Hepatocyte (in vitro differentiated cells): ENCODE measurements around the gene PYCR2. TPM values are rescaled to one million over a fixed set of nuclear protein-coding genes. Genes with fewer than 3 reads are reported as not detected.
"Not testable (repeated sequence)": the region's sequence is repeated elsewhere in the genome, so short reads cannot be mapped to it uniquely, and the experiment has no call there.

Experiments used
- DNase-seq: peaks from one replicate; pipeline ENCODE4 v3.0.0-alpha.2; 2016; ENCODE audit warnings: low spot score
- H2AFZ ChIP-seq: fragments of 200-600 bp; sonication (generic); 2 replicates; pipeline ENCODE4 v1.6.0; 2016; ENCODE audit warnings: antibody characterized with exemption, mild to moderate bottlenecking
- H3K27ac ChIP-seq: fragments of 200-600 bp; sonication (generic); 2 replicates; pipeline ENCODE4 v1.5.1; 2016; ENCODE audit warnings: mild to moderate bottlenecking
- H3K27me3 ChIP-seq: fragments of 200-600 bp; sonication (generic); 2 replicates; pipeline ENCODE4 v1.6.1; 2016
- H3K36me3 ChIP-seq: fragments of 200-600 bp; sonication (generic); replicated peaks from 2 replicates; pipeline ENCODE4 v1.5.1; 2016; ENCODE audit warnings: low read depth; ENCODE audit not compliant: insufficient read depth
- H3K4me1 ChIP-seq: fragments of 200-600 bp; sonication (generic); 2 replicates; pipeline ENCODE4 v1.5.1; 2016; ENCODE audit warnings: mild to moderate bottlenecking, moderate library complexity; ENCODE audit not compliant: insufficient read depth
- H3K4me2 ChIP-seq: fragments of 200-600 bp; sonication (generic); 2 replicates; pipeline ENCODE4 v1.6.0; 2016
- H3K4me3 ChIP-seq: fragments of 200-600 bp; sonication (generic); 2 replicates; pipeline ENCODE4 v1.5.1; 2016; ENCODE audit warnings: mild to moderate bottlenecking
- H3K79me2 ChIP-seq: fragments of 200-600 bp; sonication (generic); 2 replicates; pipeline ENCODE4 v1.6.0; 2017; ENCODE audit warnings: mild to moderate bottlenecking
- H3K9me2 ChIP-seq: fragments of 200-600 bp; sonication (generic); replicated peaks from 2 replicates; pipeline ENCODE4 v1.6.0; 2017; ENCODE audit warnings: mild to moderate bottlenecking; ENCODE audit not compliant: insufficient read depth
- H3K9me3 ChIP-seq: fragments of 200-600 bp; sonication (generic); 2 replicates; pipeline ENCODE4 v1.5.1; 2016; ENCODE audit warnings: low read depth, mild to moderate bottlenecking
- H4K20me1 ChIP-seq: fragments of 200-600 bp; sonication (generic); 2 replicates; pipeline ENCODE4 v1.6.0; 2016; ENCODE audit warnings: mild to moderate bottlenecking; ENCODE audit not compliant: insufficient read depth, poor library complexity, severe bottlenecking
- EZH2 ChIP-seq: fragments of 200-600 bp; sonication (generic); IDR thresholded peaks from 2 replicates; pipeline ENCODE4 v1.6.1; 2016; ENCODE audit warnings: antibody characterized with exemption, mild to moderate bottlenecking, borderline replicate concordance
- EZH2phosphoT487 ChIP-seq: fragments of 200-600 bp; sonication (generic); IDR thresholded peaks from one replicate; pipeline ENCODE4 v1.6.1; 2018; ENCODE audit warnings: antibody characterized with exemption, mild to moderate bottlenecking, low read depth, moderate library complexity; ENCODE audit not compliant: unreplicated experiment, severe bottlenecking
- WGBS: methylation state at CpG from one replicate; pipeline ENCODE4 v1.1.6; 2016; ENCODE audit warnings: low lambda C conversion rate; ENCODE audit errors: missing lambda C conversion rate; 5-methylcytosine and 5-hydroxymethylcytosine counted together
- polyA plus RNA-seq: library from polyadenylated mRNA; unstranded; fragments of >200 nt; fragmentation: Nextera tagmentation; extraction: Ambion mirVana; gene quantifications from 2 replicates; pipeline ENCODE4 v1.2.1, GENCODE V29; 2016
- total RNA-seq: library from RNA; depleted of rRNA; stranded (reverse); fragments of >200 nt; gene quantifications from 2 replicates; pipeline ENCODE4 v1.2.3, GENCODE V29; 2014
- TF ChIP-seq, protein P1 (sequence below): fragments of 200-600 bp; sonication (generic); IDR thresholded peaks from 2 replicates; pipeline ENCODE4 v1.5.1; 2016; ENCODE audit warnings: antibody characterized with exemption, mild to moderate bottlenecking; ENCODE audit not compliant: poor library complexity

The PYCR2 gene
- total and polyA plus RNA-seq, 2 experiments from 2014 or later, result 33.5 to 49.2 TPM

- peaks cover 8% of the 10 kb centered on the region for H3K4me1 ChIP-seq
- DNase-seq, result no peak
- no peak within 1 kb of the TSS for H3K27ac ChIP-seq
- TF ChIP-seq, protein P1, sequence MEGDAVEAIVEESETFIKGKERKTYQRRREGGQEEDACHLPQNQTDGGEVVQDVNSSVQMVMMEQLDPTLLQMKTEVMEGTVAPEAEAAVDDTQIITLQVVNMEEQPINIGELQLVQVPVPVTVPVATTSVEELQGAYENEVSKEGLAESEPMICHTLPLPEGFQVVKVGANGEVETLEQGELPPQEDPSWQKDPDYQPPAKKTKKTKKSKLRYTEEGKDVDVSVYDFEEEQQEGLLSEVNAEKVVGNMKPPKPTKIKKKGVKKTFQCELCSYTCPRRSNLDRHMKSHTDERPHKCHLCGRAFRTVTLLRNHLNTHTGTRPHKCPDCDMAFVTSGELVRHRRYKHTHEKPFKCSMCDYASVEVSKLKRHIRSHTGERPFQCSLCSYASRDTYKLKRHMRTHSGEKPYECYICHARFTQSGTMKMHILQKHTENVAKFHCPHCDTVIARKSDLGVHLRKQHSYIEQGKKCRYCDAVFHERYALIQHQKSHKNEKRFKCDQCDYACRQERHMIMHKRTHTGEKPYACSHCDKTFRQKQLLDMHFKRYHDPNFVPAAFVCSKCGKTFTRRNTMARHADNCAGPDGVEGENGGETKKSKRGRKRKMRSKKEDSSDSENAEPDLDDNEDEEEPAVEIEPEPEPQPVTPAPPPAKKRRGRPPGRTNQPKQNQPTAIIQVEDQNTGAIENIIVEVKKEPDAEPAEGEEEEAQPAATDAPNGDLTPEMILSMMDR, result no peak
- no peaks in the 10 kb centered on the region for H3K9me2 ChIP-seq
- H3K4me2 ChIP-seq, result no peak within 1 kb of the TSS
- H3K9me3 ChIP-seq, result no peaks in the 10 kb centered on the region
- H2AFZ ChIP-seq, result no peak within 1 kb of the TSS
- WGBS, result 72% methylated on average over 11 of the region's 11 CpGs
- no peak within 1 kb of the TSS for H3K4me3 ChIP-seq
- no peaks in the 10 kb centered on the region for H4K20me1 ChIP-seq
- no peaks in the 10 kb centered on the region for H3K36me3 ChIP-seq
- no peaks in the 10 kb centered on the region for H3K27me3 ChIP-seq
- peaks cover 8% of the 10 kb centered on the region for H3K79me2 ChIP-seq
Observed at GRCh38 chr1:225888898-225889601, 35.0 kb downstream of the PYCR2 start, which contains the start of gene LEFTY1. Gene LEFTY1 (minus strand): TSS chr1:225889146. CDS start chr1:225889066, 80 bp downstream.

- Histone ChIP-seq H4K20me1 (no peaks in the 10 kb centered on the region), H3K4me2 (no peak overlapping the region), H3K36me3 (no peaks in the 10 kb centered on the region), H3K9me3 (no peaks in the 10 kb centered on the region), H3K4me1 (peaks cover 8% of the 10 kb centered on the region), H3K79me2 (peaks cover 13% of the 10 kb centered on the region), H3K27ac (no peak overlapping the region), H3K27me3 (no peaks in the 10 kb centered on the region), H3K4me3 (no peak overlapping the region), H3K9me2 (no peaks in the 10 kb centered on the region), H2AFZ (no peak overlapping the region)
- TF ChIP-seq EZH2, result no peak
- TF ChIP-seq, protein P1, result no peak
- no peak for TF ChIP-seq EZH2phosphoT487
- DNase-seq, result no peak
- 83% methylated on average over 18 of the region's 18 CpGs for WGBS
Observed at GRCh38 chr1:225888289-225888897, 35.7 kb downstream of the PYCR2 start.

DNA sequence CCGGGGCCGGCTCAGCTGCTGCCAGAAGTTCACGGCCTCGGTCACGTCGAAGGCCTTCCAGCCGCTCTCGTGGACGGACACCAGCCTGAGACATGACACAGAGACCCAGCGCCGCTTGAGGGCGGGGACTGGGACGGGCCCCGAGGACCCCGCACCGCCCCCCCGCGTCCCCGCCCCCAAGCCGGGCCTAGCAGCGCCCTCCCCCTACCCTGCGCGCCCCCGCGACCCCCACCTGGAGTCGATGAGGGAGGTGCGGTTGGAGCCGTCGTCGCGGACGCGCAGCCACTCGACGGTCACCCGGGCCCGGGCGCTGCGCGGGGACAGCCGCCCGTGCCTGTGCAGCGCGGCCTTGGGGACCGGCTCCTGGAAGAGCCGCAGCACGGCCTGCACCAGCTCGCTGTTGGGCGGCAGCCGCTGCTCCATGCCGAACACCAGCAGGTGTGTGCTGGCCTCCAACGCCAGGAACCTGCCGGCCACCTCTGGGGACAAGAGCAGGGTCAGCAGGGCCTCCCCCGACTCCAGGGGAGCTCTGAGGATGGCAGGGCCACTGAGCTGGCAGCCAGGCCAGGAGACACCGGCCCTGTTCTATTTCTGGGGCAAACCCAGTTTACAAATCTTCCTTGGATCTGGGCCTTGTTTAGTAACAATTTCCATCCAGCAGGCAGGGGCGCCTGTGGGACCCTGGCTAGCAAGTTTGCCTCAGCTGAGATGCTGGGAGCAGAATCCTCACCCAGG is 36.3 kb downstream of the PYCR2 start:
- 28% methylated on average over 23 of the region's 56 CpGs for WGBS
- not testable (repeated sequence) for H3K9me2 ChIP-seq

DNA sequence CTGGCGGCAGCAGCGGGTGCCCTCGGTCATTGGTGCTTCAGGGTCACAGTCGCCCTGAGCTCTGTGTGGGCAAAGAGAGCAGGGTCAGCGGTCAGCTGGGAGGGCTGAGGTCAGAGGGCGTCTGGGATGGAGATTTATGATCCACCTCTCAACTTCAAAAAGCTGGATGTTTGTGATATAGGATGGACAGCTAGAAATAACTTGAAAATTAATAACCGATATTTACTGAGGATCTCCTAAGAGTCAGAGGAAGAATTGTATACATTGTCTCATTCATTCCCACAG is 37.1 kb downstream of the PYCR2 start:
- Histone ChIP-seq H3K9me2 (no peaks in the 10 kb centered on the region), H4K20me1 (no peaks in the 10 kb centered on the region), H3K9me3 (no peaks in the 10 kb centered on the region), H2AFZ (no peak overlapping the region), H3K4me2 (no peak overlapping the region), H3K27me3 (no peaks in the 10 kb centered on the region), H3K36me3 (no peaks in the 10 kb centered on the region), H3K4me3 (no peak overlapping the region), H3K4me1 (peaks cover 13% of the 10 kb centered on the region), H3K79me2 (peaks cover 20% of the 10 kb centered on the region), H3K27ac (no peak overlapping the region)
- 88% methylated on average over 7 of the region's 7 CpGs for WGBS
- no peak for TF ChIP-seq EZH2phosphoT487
- TF ChIP-seq, protein P1, result no peak
- TF ChIP-seq EZH2, result no peak
- DNase-seq, result no peak

More for the DNA sequence above, 36.3 kb downstream of the PYCR2 start:
- not testable (repeated sequence) for H3K9me3 ChIP-seq, H3K4me2 ChIP-seq, H2AFZ ChIP-seq, H3K27ac ChIP-seq, H3K27me3 ChIP-seq, H3K4me3 ChIP-seq, H3K36me3 ChIP-seq, DNase-seq, H4K20me1 ChIP-seq
- H3K4me1 ChIP-seq, result peaks cover 13% of the 10 kb centered on the region
- H3K79me2 ChIP-seq, result peaks cover 17% of the 10 kb centered on the region
